ENCODE measurements around the gene AUTS2.

AUTS2 gene

DNA sequence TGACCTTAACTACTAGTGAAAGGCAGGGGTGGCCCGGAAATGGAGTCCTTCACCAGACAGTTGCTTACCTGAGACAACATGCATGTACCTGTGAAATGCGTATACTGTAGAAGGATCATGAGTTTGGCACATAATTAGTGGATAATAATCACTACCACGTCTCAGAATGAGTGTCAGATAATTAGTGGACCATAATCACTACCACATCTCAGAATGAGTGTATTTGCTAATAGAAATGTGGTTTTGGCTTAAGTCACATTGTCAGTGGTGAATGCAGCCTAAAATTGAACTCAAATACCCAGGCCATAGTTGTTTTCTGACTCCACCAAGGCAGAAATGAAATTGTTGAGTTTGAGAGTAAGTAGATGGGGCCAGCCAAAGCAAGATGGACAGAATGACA is 1065.4 kb downstream of the AUTS2 start:
- Histone ChIP-seq H3K9ac (ENCODE audit: low read depth in 1 of 2, low read length in 2 of 2) (no peak overlapping the region), H3K27me3 (ENCODE audit: control insufficient read depth in 1 of 2, insufficient read depth in 2 of 2, low read length in 2 of 2) (no peaks in the 10 kb centered on the region), H3K36me3 (ENCODE audit: control insufficient read depth in 1 of 2, insufficient read depth in 2 of 2, low read length in 2 of 2) (no peaks in the 10 kb centered on the region), H3K4me1 (ENCODE audit: control insufficient read depth in 1 of 2, insufficient read depth in 2 of 2, low read length in 2 of 2) (peaks cover 0 to 3% of the 10 kb centered on the region in 2 donors), H3K27ac (ENCODE audit: low read depth, low read length) (no peak overlapping the region), H3K4me3 (ENCODE audit: low read depth in 1 of 2, low read length in 2 of 2) (no peak overlapping the region), H3K9me3 (ENCODE audit: control insufficient read depth in 1 of 2, low read length in 2 of 2) (no peaks in the 10 kb centered on the region)

DNA sequence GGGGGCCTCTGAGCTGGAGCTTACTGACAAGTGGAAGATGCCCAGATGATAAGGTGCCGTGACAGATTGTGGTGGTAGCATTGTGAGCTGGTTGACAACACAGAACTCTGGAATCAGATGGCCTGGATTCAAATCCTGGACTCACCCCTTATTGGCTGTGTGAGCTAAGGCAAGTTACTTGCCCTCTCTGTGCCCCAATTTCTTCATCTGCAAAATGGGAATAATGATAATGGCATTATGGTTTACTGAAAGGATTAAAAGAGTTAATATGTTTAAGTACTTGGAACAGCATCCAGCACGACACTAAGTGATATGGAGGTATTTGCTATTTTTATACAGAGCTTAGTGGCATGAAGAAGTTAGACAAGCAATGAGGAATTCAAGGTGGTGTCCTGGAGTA is 1067.7 kb downstream of the AUTS2 start:
- Histone ChIP-seq H3K27ac (ENCODE audit: low read depth, low read length) (no peak overlapping the region), H3K9me3 (ENCODE audit: control insufficient read depth in 1 of 2, low read length in 2 of 2) (no peaks in the 10 kb centered on the region), H3K4me1 (ENCODE audit: control insufficient read depth in 1 of 2, insufficient read depth in 2 of 2, low read length in 2 of 2) (no peaks in the 10 kb centered on the region), H3K27me3 (ENCODE audit: control insufficient read depth in 1 of 2, insufficient read depth in 2 of 2, low read length in 2 of 2) (no peaks in the 10 kb centered on the region), H3K9ac (ENCODE audit: low read depth in 1 of 2, low read length in 2 of 2) (no peak overlapping the region), H3K4me3 (ENCODE audit: low read depth in 1 of 2, low read length in 2 of 2) (no peak overlapping the region), H3K36me3 (ENCODE audit: control insufficient read depth in 1 of 2, insufficient read depth in 2 of 2, low read length in 2 of 2) (no peaks in the 10 kb centered on the region)

GRCh38 chr7:70667406-70667805 is 1069.1 kb downstream of the AUTS2 start:
- Histone ChIP-seq H3K4me1 (ENCODE audit: control insufficient read depth in 1 of 2, insufficient read depth in 2 of 2, low read length in 2 of 2) (no peaks in the 10 kb centered on the region), H3K9ac (ENCODE audit: low read depth in 1 of 2, low read length in 2 of 2) (no peak overlapping the region), H3K27ac (ENCODE audit: low read depth, low read length) (no peak overlapping the region), H3K9me3 (ENCODE audit: control insufficient read depth in 1 of 2, low read length in 2 of 2) (no peaks in the 10 kb centered on the region), H3K27me3 (ENCODE audit: control insufficient read depth in 1 of 2, insufficient read depth in 2 of 2, low read length in 2 of 2) (no peaks in the 10 kb centered on the region), H3K4me3 (ENCODE audit: low read depth in 1 of 2, low read length in 2 of 2) (no peak overlapping the region), H3K36me3 (ENCODE audit: control insufficient read depth in 1 of 2, insufficient read depth in 2 of 2, low read length in 2 of 2) (no peaks in the 10 kb centered on the region)

- Histone ChIP-seq H3K4me3 (ENCODE audit: low read depth in 1 of 2, low read length in 2 of 2) (no peak overlapping the region), H3K27me3 (ENCODE audit: control insufficient read depth in 1 of 2, insufficient read depth in 2 of 2, low read length in 2 of 2) (no peaks in the 10 kb centered on the region), H3K9ac (ENCODE audit: low read depth in 1 of 2, low read length in 2 of 2) (no peak overlapping the region), H3K27ac (ENCODE audit: low read depth, low read length) (no peak overlapping the region), H3K36me3 (ENCODE audit: control insufficient read depth in 1 of 2, insufficient read depth in 2 of 2, low read length in 2 of 2) (no peaks in the 10 kb centered on the region), H3K4me1 (ENCODE audit: control insufficient read depth in 1 of 2, insufficient read depth in 2 of 2, low read length in 2 of 2) (no peaks in the 10 kb centered on the region), H3K9me3 (ENCODE audit: control insufficient read depth in 1 of 2, low read length in 2 of 2) (no peaks in the 10 kb centered on the region)
Observed at GRCh38 chr7:70668606-70669358, 1070.5 kb downstream of the AUTS2 start.

DNA sequence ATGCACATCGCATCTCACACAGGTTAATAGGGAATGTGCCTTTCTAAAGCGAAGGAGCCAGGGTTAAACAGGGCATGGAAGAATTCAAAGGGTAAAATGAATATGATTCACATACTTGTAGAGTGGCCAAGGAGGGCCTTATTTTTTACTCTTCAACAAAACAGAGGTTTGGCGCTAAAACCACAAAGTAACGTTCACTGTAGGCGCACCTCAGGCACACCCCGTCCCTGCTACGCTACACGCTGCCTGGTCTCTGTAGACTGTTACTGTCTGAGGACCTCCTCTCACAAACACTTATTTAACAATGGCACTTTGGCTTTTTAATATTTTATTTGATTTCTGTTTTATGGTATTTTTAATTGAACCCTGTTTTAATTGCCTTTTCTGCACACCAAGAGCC is 1071.6 kb downstream of the AUTS2 start:
- H3K4me3 ChIP-seq (ENCODE audit: low read depth in 1 of 2, low read length in 2 of 2): no peak overlapping the region
- H3K9ac ChIP-seq (ENCODE audit: low read depth in 1 of 2, low read length in 2 of 2): no peak overlapping the region
- H3K36me3 ChIP-seq (ENCODE audit: control insufficient read depth in 1 of 2, insufficient read depth in 2 of 2, low read length in 2 of 2): no peaks in the 10 kb centered on the region
- no peaks in the 10 kb centered on the region for H3K27me3 ChIP-seq (ENCODE audit: control insufficient read depth in 1 of 2, insufficient read depth in 2 of 2, low read length in 2 of 2)
- no peaks in the 10 kb centered on the region for H3K4me1 ChIP-seq (ENCODE audit: control insufficient read depth in 1 of 2, insufficient read depth in 2 of 2, low read length in 2 of 2)
- no peaks in the 10 kb centered on the region for H3K9me3 ChIP-seq (ENCODE audit: control insufficient read depth in 1 of 2, low read length in 2 of 2)
- no peak overlapping the region for H3K27ac ChIP-seq (ENCODE audit: low read depth, low read length)

- Histone ChIP-seq H3K4me3 (ENCODE audit: low read depth in 1 of 2, low read length in 2 of 2) (no peak overlapping the region), H3K4me1 (ENCODE audit: control insufficient read depth in 1 of 2, insufficient read depth in 2 of 2, low read length in 2 of 2) (no peaks in the 10 kb centered on the region), H3K9ac (ENCODE audit: low read depth in 1 of 2, low read length in 2 of 2) (no peak overlapping the region), H3K27me3 (ENCODE audit: control insufficient read depth in 1 of 2, insufficient read depth in 2 of 2, low read length in 2 of 2) (no peaks in the 10 kb centered on the region), H3K27ac (ENCODE audit: low read depth, low read length) (no peak overlapping the region), H3K9me3 (ENCODE audit: control insufficient read depth in 1 of 2, low read length in 2 of 2) (no peaks in the 10 kb centered on the region), H3K36me3 (ENCODE audit: control insufficient read depth in 1 of 2, insufficient read depth in 2 of 2, low read length in 2 of 2) (no peaks in the 10 kb centered on the region)
Observed at GRCh38 chr7:70670288-70670687, 1072.0 kb downstream of the AUTS2 start.

DNA sequence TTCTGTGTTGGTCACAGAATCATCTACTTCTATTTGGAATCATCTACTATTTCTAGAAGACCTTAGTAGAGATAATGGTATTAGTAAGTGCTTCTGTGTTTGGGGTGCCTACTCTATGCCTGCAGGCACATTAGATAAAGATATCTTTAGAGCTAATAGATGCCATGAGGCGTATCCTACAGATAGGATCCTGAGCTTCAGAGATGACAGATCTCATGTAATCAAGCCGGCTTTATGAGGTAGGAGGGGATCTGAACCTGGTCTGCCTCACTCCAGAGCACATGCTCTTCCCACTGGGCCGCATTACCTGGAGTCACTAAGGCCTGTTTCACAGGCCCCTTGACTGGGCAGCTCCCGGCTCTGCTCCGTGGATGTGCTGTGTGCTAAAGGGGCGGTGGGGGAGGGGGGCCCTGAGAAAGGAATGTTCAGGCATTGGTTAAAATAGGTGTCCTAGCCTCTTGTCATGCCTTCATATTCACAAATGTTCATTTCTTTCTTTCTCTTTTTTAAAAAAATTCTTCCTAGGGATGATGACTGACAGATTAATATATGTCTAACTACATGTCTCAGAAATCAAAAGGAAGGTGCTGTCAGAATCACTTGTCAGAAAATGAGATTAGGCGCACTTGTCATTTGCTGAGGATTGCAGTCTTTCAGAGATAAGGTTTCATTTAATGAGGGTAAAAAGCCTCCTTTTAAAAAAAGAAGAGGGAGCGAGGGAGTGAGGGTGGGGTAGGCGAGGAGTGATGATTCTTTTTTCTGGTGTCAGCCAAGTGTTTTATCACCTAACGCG is 1075.7 kb downstream of the AUTS2 start:
- no peak overlapping the region for H3K27ac ChIP-seq (ENCODE audit: low read depth, low read length)

GRCh38 chr7:70674571-70675010 is 1076.3 kb downstream of the AUTS2 start:
- Histone ChIP-seq H3K27me3 (ENCODE audit: control insufficient read depth in 1 of 2, insufficient read depth in 2 of 2, low read length in 2 of 2) (no peaks in the 10 kb centered on the region), H3K9ac (ENCODE audit: low read depth in 1 of 2, low read length in 2 of 2) (no peak overlapping the region), H3K27ac (ENCODE audit: low read depth, low read length) (no peak overlapping the region), H3K36me3 (ENCODE audit: control insufficient read depth in 1 of 2, insufficient read depth in 2 of 2, low read length in 2 of 2) (no peaks in the 10 kb centered on the region), H3K4me1 (ENCODE audit: control insufficient read depth in 1 of 2, insufficient read depth in 2 of 2, low read length in 2 of 2) (peaks cover 0 to under 1% of the 10 kb centered on the region in 2 donors), H3K4me3 (ENCODE audit: low read depth in 1 of 2, low read length in 2 of 2) (no peak overlapping the region), H3K9me3 (ENCODE audit: control insufficient read depth in 1 of 2, low read length in 2 of 2) (no peaks in the 10 kb centered on the region)

More for the DNA sequence above, 1075.7 kb downstream of the AUTS2 start:
- Histone ChIP-seq H3K27me3 (ENCODE audit: control insufficient read depth in 1 of 2, insufficient read depth in 2 of 2, low read length in 2 of 2) (no peaks in the 10 kb centered on the region), H3K4me1 (ENCODE audit: control insufficient read depth in 1 of 2, insufficient read depth in 2 of 2, low read length in 2 of 2) (no peaks in the 10 kb centered on the region), H3K4me3 (ENCODE audit: low read depth in 1 of 2, low read length in 2 of 2) (no peak overlapping the region), H3K9ac (ENCODE audit: low read depth in 1 of 2, low read length in 2 of 2) (no peak overlapping the region), H3K9me3 (ENCODE audit: control insufficient read depth in 1 of 2, low read length in 2 of 2) (no peaks in the 10 kb centered on the region), H3K36me3 (ENCODE audit: control insufficient read depth in 1 of 2, insufficient read depth in 2 of 2, low read length in 2 of 2) (no peaks in the 10 kb centered on the region)

DNA sequence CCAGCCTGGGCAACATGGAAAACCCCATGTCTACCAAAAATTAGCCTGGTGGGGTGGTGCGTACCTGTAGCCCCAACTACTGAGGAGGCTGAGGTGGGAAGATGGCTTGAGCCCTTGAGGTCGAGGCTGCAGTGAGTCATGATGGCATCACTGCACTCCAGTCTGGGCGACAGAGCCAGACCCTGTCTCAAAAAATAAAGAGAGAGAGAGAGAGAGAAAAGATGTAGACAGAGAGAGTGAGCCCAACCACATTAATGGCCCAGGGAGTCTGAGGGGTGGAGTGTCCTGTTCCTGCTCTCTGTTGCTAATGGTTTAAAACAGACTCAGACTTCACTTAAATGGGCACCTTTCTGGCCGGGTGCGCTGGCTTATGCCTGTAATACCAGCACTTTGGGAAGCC is 1078.0 kb downstream of the AUTS2 start:
- H3K4me1 ChIP-seq (ENCODE audit: control insufficient read depth in 1 of 2, insufficient read depth in 2 of 2, low read length in 2 of 2): peaks cover 0 to 3% of the 10 kb centered on the region in 2 donors
- H3K4me3 ChIP-seq (ENCODE audit: low read depth in 1 of 2, low read length in 2 of 2): no peak overlapping the region
- H3K9me3 ChIP-seq (ENCODE audit: control insufficient read depth in 1 of 2, low read length in 2 of 2): no peaks in the 10 kb centered on the region
- H3K27me3 ChIP-seq (ENCODE audit: control insufficient read depth in 1 of 2, insufficient read depth in 2 of 2, low read length in 2 of 2): no peaks in the 10 kb centered on the region
- no peak overlapping the region for H3K9ac ChIP-seq (ENCODE audit: low read depth in 1 of 2, low read length in 2 of 2)
- no peak overlapping the region for H3K27ac ChIP-seq (ENCODE audit: low read depth, low read length)
- no peaks in the 10 kb centered on the region for H3K36me3 ChIP-seq (ENCODE audit: control insufficient read depth in 1 of 2, insufficient read depth in 2 of 2, low read length in 2 of 2)

DNA sequence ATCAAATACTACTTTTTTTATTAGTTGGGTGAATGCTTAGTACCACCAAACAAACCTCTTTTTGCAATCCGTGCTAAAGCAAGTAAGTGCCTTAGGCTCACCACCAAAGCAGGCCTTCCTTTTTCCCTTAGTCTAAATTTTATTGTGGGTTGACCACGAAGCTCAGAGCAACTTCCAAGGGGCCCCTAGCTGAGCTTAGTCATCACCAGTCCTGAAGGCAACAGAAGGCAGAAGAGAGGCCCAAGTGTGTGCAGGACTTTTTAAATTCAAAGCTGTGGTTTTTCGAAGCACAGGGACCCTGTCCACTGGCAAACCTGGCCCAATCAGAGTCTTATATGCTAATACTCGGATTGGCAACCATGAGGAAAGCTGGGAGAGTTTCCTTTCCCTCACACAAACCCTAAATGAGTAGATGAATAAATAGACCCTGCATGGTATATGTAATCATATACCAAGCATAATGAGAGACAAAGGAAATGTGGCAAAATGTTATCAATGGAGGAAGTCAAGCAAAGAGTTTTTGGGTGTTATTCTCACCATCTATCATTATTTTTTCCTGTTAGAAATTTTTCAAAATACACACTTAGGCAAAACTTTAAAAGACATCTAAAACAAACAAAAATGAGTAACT is 1080.5 kb downstream of the AUTS2 start:
- Histone ChIP-seq H3K4me3 (ENCODE audit: low read depth in 1 of 2, low read length in 2 of 2) (no peak overlapping the region), H3K9me3 (ENCODE audit: control insufficient read depth in 1 of 2, low read length in 2 of 2) (no peaks in the 10 kb centered on the region), H3K27me3 (ENCODE audit: control insufficient read depth in 1 of 2, insufficient read depth in 2 of 2, low read length in 2 of 2) (no peaks in the 10 kb centered on the region), H3K36me3 (ENCODE audit: control insufficient read depth in 1 of 2, insufficient read depth in 2 of 2, low read length in 2 of 2) (no peaks in the 10 kb centered on the region), H3K9ac (ENCODE audit: low read depth in 1 of 2, low read length in 2 of 2) (no peak overlapping the region), H3K27ac (ENCODE audit: low read depth, low read length) (no peak overlapping the region), H3K4me1 (ENCODE audit: control insufficient read depth in 1 of 2, insufficient read depth in 2 of 2, low read length in 2 of 2) (peaks cover 3 to 10% of the 10 kb centered on the region in 2 donors)
